Activated naive CD4-positive, alpha-beta T cell treated with anti-CD3 and anti-CD28 coated beads, Interleukin-2, amount 10 ng/mL, durations not matched to agents 7 days and 5 days (primary cell): ENCODE measurements around the gene EIF4G3.

Experiments used
- CTCF ChIA-PET: fragments of 350-600 bp; sonication (Branson Sonifier 250); formaldehyde crosslinking; loops from one replicate; lab custom pipeline; 2021; ENCODE audit warnings: antibody characterized with exemption; lab: Charles Lee
- DNase-seq: peaks from one replicate; pipeline ENCODE4 v3.0.0-alpha.2; 2020
- H3K27ac Mint-ChIP-seq: one replicate; pipeline ENCODE4 v1.8.0; 2021; ENCODE audit warnings: mild to moderate bottlenecking, moderate library complexity, mixed read lengths
- H3K27me3 Mint-ChIP-seq: one replicate; pipeline ENCODE4 v1.8.0; 2021; ENCODE audit warnings: mild to moderate bottlenecking, mixed read lengths
- H3K36me3 Mint-ChIP-seq: one replicate; pipeline ENCODE4 v1.8.0; 2021; ENCODE audit warnings: mixed read lengths
- H3K4me1 Mint-ChIP-seq: one replicate; pipeline ENCODE4 v1.8.0; 2021; ENCODE audit warnings: mixed read lengths
- H3K4me3 Mint-ChIP-seq: one replicate; pipeline ENCODE4 v1.8.0; 2021; ENCODE audit warnings: mild to moderate bottlenecking, moderate library complexity, mixed read lengths
- H3K9me3 Mint-ChIP-seq: one replicate; pipeline ENCODE4 v1.8.0; 2021; ENCODE audit warnings: mixed read lengths

EIF4G3 gene

DNA sequence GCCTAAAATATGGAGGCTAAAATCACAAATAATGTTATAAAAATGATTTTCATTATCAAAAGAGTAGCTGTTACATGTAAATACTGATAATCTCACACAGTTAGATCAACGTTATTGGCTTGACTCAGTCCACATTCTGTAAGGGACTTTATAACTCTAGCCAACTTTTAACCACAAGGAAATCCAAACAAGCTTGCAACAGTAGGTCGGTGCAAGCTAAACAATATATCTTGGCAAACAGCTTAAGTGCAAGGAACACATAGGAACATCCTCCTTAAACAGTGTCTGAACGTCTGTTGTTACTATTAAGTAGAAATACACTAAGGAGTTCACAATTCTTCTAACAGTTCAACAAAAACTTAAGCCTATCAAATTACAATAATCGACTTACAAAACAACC, 126.7 kb downstream of the EIF4G3 start:
- CTCF ChIA-PET = no interaction called here
- Mint-ChIP-seq H3K4me3 (no peak overlapping the region), H3K36me3 (peaks cover 15% of the 10 kb centered on the region), H3K4me1 (no peaks in the 10 kb centered on the region), H3K27ac (no peak overlapping the region), H3K27me3 (no peaks in the 10 kb centered on the region), H3K9me3 (no peaks in the 10 kb centered on the region)
- no peak for DNase-seq

DNA sequence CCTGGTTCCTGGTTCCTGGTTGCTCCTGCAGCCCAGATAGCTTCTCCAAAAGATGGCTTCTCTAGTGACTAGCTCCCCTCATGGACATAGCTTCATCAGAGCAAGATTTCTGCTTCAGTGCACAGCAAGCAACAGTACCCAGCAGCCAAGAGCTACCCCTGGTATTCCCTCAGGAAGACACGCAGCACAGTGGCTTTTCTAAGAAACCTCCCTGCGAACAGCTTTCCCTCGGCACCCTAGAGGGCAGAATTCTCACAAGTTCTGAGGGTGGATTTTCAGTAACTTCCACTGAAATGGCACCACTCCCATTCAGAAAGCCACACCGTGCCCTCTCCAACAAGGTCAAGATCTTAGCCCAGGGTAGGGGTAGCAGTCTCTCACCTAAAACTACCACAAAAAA, 128.2 kb downstream of the EIF4G3 start:
- Mint-ChIP-seq H3K9me3 (no peaks in the 10 kb centered on the region), H3K4me1 (no peaks in the 10 kb centered on the region), H3K4me3 (no peak overlapping the region), H3K36me3 (peaks cover 17% of the 10 kb centered on the region), H3K27me3 (no peaks in the 10 kb centered on the region), H3K27ac (no peak overlapping the region)
- CTCF ChIA-PET = interaction anchor here (1.0 to 1.1 kb wide), 2 partner anchors 32 to 147 kb away, joined by 3 read pairs; no protein-coding TSS in a partner anchor
- no peak for DNase-seq

DNA sequence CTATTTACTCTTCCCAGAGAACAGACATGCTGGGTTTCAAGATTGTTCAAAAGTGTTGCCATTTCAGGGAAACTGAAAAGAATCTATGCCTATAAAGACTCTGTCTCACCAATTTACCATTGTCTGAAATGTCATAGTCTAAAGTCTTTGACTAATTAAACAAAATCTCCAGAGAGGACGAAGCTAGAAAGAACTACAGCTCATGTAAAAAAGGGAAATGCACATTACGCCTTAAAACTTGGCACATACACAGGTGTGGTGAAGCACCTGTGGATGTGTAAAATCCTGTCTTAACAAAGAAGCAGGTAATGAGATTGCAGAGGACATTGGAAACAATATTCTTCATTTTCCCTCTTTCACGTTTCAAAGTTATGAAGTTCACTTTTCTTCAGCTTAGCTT, 130.6 kb downstream of the EIF4G3 start:
- no peak overlapping the region for H3K27ac Mint-ChIP-seq
- CTCF ChIA-PET = interaction anchor here (0.8 to 2.1 kb wide), 2 partner anchors 149 to 242 kb away, joined by 3 to 5 read pairs; no protein-coding TSS in a partner anchor
- H3K36me3 Mint-ChIP-seq = peaks cover 22% of the 10 kb centered on the region
- H3K4me3 Mint-ChIP-seq = no peak overlapping the region
- H3K4me1 Mint-ChIP-seq = no peaks in the 10 kb centered on the region
- H3K9me3 Mint-ChIP-seq = no peaks in the 10 kb centered on the region
- no peak for DNase-seq
- no peaks in the 10 kb centered on the region for H3K27me3 Mint-ChIP-seq

DNA sequence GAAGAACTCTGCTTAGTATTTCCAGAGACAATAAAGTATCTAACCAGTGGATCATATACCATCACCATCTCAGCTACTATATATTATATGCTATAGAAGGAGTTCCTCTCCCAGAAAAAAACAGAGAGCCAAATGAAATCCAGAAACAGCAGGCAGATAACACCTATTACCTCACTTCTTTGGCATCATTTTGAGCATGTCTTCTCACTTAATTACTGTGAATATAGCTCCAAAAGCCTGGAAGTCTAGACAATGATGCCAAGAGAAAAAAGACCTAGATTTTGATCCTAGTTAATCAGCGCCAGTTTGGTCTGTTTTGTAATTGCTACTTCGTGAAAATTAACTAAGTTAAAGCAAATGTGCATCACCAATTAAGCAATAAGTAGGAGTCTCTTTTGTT, 131.3 kb downstream of the EIF4G3 start:
- H3K4me3 Mint-ChIP-seq = no peak overlapping the region
- CTCF ChIA-PET = interaction anchor here (2.1 kb wide), 1 partner anchor 150 kb away, joined by 5 read pairs; no protein-coding TSS in a partner anchor
- H3K4me1 Mint-ChIP-seq = no peaks in the 10 kb centered on the region
- no peaks in the 10 kb centered on the region for H3K9me3 Mint-ChIP-seq
- no peak for DNase-seq
- no peaks in the 10 kb centered on the region for H3K27me3 Mint-ChIP-seq
- no peak overlapping the region for H3K27ac Mint-ChIP-seq
- peaks cover 22% of the 10 kb centered on the region for H3K36me3 Mint-ChIP-seq

DNA sequence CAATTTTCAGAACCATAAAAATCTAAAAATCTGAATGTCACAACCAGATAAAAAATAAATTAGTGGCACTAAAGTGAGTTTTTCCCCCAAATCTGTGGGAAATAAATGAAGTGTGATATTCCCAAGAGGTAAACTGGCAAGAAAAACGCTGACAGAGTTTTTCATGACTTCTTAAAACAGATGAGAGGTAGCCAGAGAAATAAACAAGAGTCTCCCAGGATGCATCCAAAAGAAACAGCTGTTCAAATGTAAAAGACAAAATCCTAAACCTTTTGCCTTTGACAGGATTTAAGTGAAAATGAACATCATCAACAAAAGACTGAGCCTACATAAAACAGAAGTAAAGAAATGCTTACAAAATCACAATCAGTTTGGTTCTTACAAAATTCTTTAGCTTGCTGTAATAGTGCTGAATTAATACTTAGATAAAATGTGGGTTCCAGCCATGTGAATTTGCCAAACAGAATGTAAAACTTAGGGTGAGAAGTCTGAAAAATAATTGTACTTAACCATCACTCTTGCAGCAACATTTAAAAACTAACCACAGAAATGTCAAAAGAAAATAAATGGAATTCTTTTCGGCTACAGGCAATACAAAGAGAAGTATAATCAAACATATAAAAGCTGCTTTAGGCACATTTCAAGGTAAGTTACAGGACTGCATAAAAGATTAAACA, 133.6 kb downstream of the EIF4G3 start:
- no peak overlapping the region for H3K27ac Mint-ChIP-seq
- DNase-seq = no peak
- no peaks in the 10 kb centered on the region for H3K4me1 Mint-ChIP-seq
- no peaks in the 10 kb centered on the region for H3K9me3 Mint-ChIP-seq
- no peaks in the 10 kb centered on the region for H3K27me3 Mint-ChIP-seq
- CTCF ChIA-PET = no interaction called here
- H3K4me3 Mint-ChIP-seq = no peak overlapping the region
- peaks cover 9% of the 10 kb centered on the region for H3K36me3 Mint-ChIP-seq

DNA sequence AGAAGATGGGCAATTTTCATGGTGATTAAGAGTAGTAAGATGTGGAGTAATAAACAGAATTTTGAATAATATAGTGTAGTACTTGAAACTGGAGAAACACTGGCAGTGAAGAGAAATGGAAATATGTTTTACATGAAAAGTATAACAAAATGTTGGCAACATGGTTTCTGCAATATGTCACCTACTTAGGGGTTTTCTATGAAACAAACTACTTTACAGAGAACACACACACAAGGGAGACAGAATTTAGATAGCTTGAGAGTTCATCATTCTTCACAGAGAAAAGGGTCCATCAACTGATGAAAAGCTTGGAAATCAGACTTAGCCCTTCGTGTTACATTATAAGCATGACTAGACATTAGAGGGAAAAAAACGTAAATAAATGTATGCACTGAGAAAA, 135.2 kb downstream of the EIF4G3 start:
- no peaks in the 10 kb centered on the region for H3K9me3 Mint-ChIP-seq
- no peak overlapping the region for H3K27ac Mint-ChIP-seq
- no peak for DNase-seq
- no peaks in the 10 kb centered on the region for H3K4me1 Mint-ChIP-seq
- no peak overlapping the region for H3K4me3 Mint-ChIP-seq
- no peaks in the 10 kb centered on the region for H3K27me3 Mint-ChIP-seq
- CTCF ChIA-PET = no interaction called here
- H3K36me3 Mint-ChIP-seq = peaks cover 10% of the 10 kb centered on the region

DNA sequence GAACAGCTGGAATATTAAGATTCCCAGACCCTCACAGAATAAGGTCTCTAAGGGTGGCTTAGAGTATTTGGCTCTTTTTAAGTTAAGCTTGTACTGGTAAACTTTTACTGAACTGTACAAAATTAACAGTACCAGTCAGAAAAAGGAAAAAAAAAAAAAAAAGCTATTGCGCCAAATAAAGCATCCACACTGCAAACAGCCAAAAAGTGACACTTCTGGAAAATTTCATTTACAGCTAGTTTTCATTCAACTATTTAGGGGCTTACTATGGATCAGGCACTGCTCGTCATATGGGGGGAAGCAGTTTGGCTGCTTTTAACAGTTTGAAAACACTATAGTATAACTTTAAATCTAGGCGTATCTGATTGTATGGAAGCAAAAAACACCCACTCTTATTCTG, 139.6 kb downstream of the EIF4G3 start:
- Mint-ChIP-seq H3K27me3 (no peaks in the 10 kb centered on the region), H3K4me3 (no peak overlapping the region), H3K36me3 (peaks cover 7% of the 10 kb centered on the region), H3K9me3 (peaks cover 4% of the 10 kb centered on the region), H3K4me1 (no peaks in the 10 kb centered on the region), H3K27ac (no peak overlapping the region)
- no peak for DNase-seq
- CTCF ChIA-PET = interaction anchor here (1.2 kb wide), 1 partner anchor 158 kb away, joined by 3 read pairs; no protein-coding TSS in a partner anchor

DNA sequence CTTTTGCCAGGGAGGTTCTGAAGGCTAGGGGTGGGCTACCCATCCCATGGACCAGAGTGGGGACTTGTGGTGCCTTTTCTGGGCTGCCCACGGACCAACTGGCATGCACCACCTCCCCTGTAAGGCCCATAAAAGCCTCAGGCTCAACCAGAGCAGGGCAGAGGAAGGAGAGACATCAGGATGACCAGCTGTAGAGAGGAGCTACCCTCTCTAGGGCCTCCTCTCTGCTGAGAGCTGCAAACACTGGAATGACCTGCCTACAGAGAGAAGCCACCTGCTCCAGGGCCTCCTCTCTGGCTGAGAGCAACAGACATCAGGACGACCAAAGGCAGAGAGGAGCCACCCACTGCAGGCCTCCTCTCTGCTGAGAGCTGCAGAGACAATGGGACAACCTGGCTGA, 140.9 kb downstream of the EIF4G3 start:
- H3K36me3 Mint-ChIP-seq = peaks cover 2% of the 10 kb centered on the region

DNA sequence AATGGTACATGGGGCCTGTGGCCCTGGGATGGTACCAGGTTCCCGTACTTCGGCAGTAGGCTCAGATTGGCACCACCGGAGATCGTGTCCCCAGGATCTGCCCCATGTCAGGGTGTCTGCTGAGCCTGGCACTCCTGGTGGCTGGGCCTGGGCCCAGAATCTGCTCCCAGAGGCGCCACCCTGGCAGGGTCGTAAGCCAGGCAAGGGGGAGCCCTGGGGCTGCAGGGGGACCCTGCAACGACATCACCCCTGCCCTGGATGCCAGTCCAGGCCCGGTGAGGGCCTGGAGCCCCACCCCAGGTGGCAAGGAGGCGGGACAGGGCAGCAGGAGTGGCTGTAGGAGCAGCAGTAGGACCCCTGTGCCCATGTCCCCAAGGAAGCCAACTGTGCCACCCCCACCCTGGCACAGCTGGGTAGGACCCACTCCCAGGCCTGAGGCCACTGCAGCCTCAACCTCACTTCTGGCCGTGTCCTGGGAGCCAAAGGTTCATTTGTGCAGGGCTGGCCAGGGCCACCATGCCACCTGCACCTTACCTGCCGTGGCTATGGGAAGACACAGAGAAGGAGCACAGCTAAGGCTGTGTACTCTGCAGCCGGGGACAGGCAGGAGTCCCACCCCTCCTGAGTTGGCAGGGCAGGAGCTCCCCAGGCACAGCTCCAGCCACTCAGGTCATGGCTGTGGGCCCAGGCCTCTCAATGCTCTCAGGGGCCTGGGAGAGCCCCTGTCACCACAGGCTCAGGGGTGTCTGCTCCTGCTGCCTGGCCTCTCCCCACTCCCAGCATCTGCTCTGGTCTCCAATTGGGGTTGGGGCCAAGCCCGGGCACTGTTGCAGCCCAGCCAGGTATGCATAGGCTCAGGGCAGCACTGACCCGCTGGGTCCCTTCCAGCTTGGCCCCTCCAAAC, 141.7 kb downstream of the EIF4G3 start:
- Mint-ChIP-seq H3K27me3 (no peaks in the 10 kb centered on the region), H3K4me1 (no peaks in the 10 kb centered on the region), H3K4me3 (no peak overlapping the region), H3K36me3 (peaks cover 2% of the 10 kb centered on the region), H3K27ac (no peak overlapping the region), H3K9me3 (peaks cover 4% of the 10 kb centered on the region)
- CTCF ChIA-PET = no interaction called here
- no peak for DNase-seq

More for the DNA sequence above, 140.9 kb downstream of the EIF4G3 start:
- no peak overlapping the region for H3K4me3 Mint-ChIP-seq
- H3K4me1 Mint-ChIP-seq = no peaks in the 10 kb centered on the region
- H3K27ac Mint-ChIP-seq = no peak overlapping the region
- H3K9me3 Mint-ChIP-seq = peaks cover 4% of the 10 kb centered on the region
- DNase-seq = no peak
- CTCF ChIA-PET = no interaction called here
- H3K27me3 Mint-ChIP-seq = no peaks in the 10 kb centered on the region

DNA sequence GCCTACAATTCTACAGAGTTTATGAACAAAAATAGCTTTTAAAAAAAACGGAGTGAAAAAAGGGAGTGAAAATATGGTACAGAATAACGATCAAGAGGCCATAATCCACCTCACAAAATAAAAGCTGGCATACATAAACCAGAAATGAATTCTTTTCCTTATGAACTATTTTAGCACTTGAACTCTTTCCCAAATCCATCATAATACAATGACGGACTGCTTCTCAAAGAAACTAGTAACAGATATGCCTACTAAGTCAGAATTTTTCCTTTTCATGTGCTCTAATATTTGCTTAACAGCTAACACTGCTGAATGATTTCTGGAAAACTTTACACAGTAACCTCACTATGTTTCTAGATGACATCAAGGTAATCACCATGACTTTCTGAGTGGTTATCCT, 144.0 kb downstream of the EIF4G3 start:
- no peak overlapping the region for H3K27ac Mint-ChIP-seq
- CTCF ChIA-PET = no interaction called here
- DNase-seq = no peak
- no peaks in the 10 kb centered on the region for H3K27me3 Mint-ChIP-seq
- no peak overlapping the region for H3K4me3 Mint-ChIP-seq
- peaks cover 5% of the 10 kb centered on the region for H3K36me3 Mint-ChIP-seq
- H3K9me3 Mint-ChIP-seq = peaks cover 4% of the 10 kb centered on the region
- H3K4me1 Mint-ChIP-seq = peaks cover 5% of the 10 kb centered on the region

DNA sequence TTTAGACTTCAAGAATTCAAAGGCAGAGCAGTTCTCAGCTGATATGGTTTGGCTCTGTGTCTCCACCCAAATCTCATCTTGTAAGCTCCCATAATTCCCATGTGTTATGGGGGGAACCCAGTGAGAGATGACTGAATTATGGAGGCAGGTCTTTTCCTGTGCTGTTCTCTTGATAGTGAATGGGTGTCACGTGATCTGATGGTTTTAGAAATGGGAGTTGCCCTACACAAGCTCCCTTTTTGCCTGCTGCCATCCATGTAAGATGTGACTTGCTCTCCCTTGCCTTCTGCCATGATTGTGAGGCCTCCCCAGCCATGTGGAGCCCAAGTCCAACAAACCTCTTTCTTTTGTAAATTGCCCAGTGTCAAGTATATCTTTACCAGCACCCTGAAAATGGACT, 146.5 kb downstream of the EIF4G3 start:
- CTCF ChIA-PET = no interaction called here
- Mint-ChIP-seq H3K4me3 (no peak overlapping the region), H3K9me3 (no peaks in the 10 kb centered on the region), H3K27ac (no peak overlapping the region), H3K27me3 (no peaks in the 10 kb centered on the region), H3K4me1 (peaks cover 5% of the 10 kb centered on the region), H3K36me3 (peaks cover 8% of the 10 kb centered on the region)
- DNase-seq = no peak

DNA sequence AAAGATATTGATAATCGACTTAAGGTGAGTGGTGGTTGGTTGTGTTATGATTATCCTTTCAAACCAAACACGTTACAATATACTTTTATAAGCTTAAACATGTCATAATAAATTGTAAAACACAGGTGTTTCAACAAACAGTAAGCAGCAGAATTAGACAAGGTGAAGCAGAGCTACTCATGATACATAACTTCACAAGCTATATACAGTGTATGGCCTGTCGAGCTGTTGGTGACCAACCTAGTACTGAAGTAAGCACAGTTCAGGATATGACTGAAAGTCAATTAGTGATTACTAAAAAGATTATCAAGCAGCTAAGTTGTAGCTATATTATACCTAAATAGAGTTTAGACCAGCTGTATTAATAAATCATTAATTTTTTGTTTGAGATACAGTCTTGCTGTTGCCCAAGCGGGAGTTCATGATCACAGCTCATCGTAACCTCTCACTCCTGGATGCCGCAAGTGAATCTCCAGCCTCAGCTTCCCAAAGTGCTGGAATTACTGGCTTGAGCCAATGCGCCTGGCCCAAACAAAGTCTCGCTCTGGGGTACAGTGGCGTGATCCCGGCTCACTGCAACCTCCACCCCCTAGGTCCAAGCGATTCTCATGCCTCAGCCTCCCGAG, 148.1 kb downstream of the EIF4G3 start:
- Mint-ChIP-seq H3K9me3 (no peaks in the 10 kb centered on the region), H3K27ac (no peak overlapping the region), H3K27me3 (no peaks in the 10 kb centered on the region), H3K4me3 (no peak overlapping the region), H3K4me1 (peaks cover 5% of the 10 kb centered on the region), H3K36me3 (peaks cover 11% of the 10 kb centered on the region)
- no peak for DNase-seq
- CTCF ChIA-PET = interaction anchor here (1.1 kb wide), 1 partner anchor 10 kb away, joined by 4 read pairs; no protein-coding TSS in a partner anchor

DNA sequence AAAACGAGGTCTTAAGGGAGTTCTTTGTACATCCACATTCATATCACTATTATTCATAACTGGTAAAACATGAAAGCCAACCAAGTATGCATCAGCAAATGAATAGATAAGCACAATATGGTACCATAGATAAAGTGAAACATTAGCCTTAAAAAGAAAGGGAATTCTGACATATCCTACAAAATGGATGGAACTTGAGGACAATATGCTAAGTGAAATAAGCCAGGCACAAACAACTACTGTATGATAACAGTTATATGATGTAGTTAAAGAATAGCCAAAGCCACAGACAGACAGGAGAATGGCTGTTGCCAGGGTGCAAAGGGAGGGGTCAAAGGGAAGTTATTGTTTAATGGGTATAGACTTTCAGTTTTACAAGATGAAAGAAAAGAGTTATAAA, 148.9 kb downstream of the EIF4G3 start:
- no peak overlapping the region for H3K27ac Mint-ChIP-seq
- H3K4me1 Mint-ChIP-seq = peaks cover 6% of the 10 kb centered on the region
- CTCF ChIA-PET = no interaction called here
- no peaks in the 10 kb centered on the region for H3K27me3 Mint-ChIP-seq
- peaks cover 11% of the 10 kb centered on the region for H3K36me3 Mint-ChIP-seq
- H3K9me3 Mint-ChIP-seq = no peaks in the 10 kb centered on the region
- H3K4me3 Mint-ChIP-seq = no peak overlapping the region
- DNase-seq = no peak

DNA sequence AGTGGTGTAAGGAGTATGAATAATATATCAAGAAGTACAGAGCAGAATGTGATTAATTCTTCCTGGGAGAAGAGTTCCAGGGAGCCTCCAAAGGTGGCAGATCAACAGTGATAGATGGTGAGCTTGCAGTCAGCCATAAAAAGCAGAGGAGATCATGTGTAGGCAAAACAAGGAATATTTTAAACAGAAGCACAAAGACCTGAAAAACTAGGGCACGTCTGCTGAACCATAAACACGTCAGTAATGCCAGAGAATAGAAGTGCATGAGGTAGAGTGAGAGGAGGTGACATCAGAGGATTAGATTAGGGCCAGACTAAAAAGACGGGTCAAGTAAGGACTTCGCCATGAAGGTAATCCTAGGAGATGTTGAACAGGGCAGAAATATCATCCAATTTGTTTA, 151.8 kb downstream of the EIF4G3 start:
- no peak for DNase-seq
- Mint-ChIP-seq H3K4me3 (no peak overlapping the region), H3K27me3 (no peaks in the 10 kb centered on the region), H3K9me3 (no peaks in the 10 kb centered on the region), H3K4me1 (peaks cover 20% of the 10 kb centered on the region), H3K36me3 (peaks cover 12% of the 10 kb centered on the region), H3K27ac (no peak overlapping the region)
- CTCF ChIA-PET = no interaction called here
